H1 (cell line): ENCODE data around the gene YIF1B. TPM values are rescaled to one million over a fixed set of nuclear protein-coding genes. Genes with fewer than 3 reads are reported as not detected.

Experiments used
- CTCF ChIA-PET: fragments of 300-600 bp; sonication (Branson Sonifier 250); formaldehyde crosslinking; loops from one replicate; lab custom pipeline; 2021; ENCODE audit not compliant: partially characterized antibody; lab: Charles Lee
- POLR2A ChIA-PET: fragments of 300-600 bp; sonication (Branson Sonifier 250); formaldehyde crosslinking; loops from one replicate; lab custom pipeline; 2021; ENCODE audit warnings: inconsistent platforms; ENCODE audit not compliant: partially characterized antibody; lab: Charles Lee
- DNase-seq, 2 experiments: peaks; one replicate each; pipeline versions ENCODE4 v3.0.0 to v3.0.0-alpha.2; 2010 to 2022; ENCODE audit warnings: low spot score in 2 of 2, low read depth in 1 of 2, mixed read lengths in 1 of 2
- FAIRE-seq: peaks from 2 replicates; lab custom pipeline; 2011; peaks lifted over from hg19 to GRCh38; lab: Jason Lieb, UNC
- H2AFZ ChIP-seq: 2 replicates; pipeline ENCODE4 v1.8.1; 2012; ENCODE audit warnings: low read length, inconsistent platforms
- H2AK5ac ChIP-seq: 2 replicates; pipeline ENCODE4 v1.6.1; 2013; ENCODE audit warnings: low read depth, low read length
- H2BK120ac ChIP-seq: replicated peaks from 2 replicates; pipeline ENCODE3; 2013; ENCODE audit warnings: low read depth, low read length, inconsistent platforms
- H2BK12ac ChIP-seq: 2 replicates; pipeline ENCODE4 v1.6.1; 2013; ENCODE audit warnings: low read depth, low read length
- H2BK15ac ChIP-seq: 2 replicates; pipeline ENCODE4 v1.6.1; 2013; ENCODE audit warnings: low read length
- H2BK20ac ChIP-seq: 2 replicates; pipeline ENCODE4 v1.6.1; 2013; ENCODE audit warnings: low read length
- H2BK5ac ChIP-seq: 2 replicates; pipeline ENCODE4 v1.6.1; 2013; ENCODE audit warnings: low read depth, low read length
- H3K14ac ChIP-seq: 2 replicates; pipeline ENCODE4 v1.6.1; 2013; ENCODE audit warnings: inconsistent platforms; ENCODE audit not compliant: insufficient read length
- H3K18ac ChIP-seq: 2 replicates; pipeline ENCODE4 v1.6.1; 2013; ENCODE audit warnings: low read length; ENCODE audit errors: extremely low read depth
- H3K23ac ChIP-seq: 2 replicates; pipeline ENCODE4 v1.6.1; 2013; ENCODE audit warnings: inconsistent platforms; ENCODE audit not compliant: insufficient read length
- H3K23me2 ChIP-seq: 2 replicates; pipeline ENCODE4 v1.6.1; 2013; ENCODE audit warnings: low read depth, low read length
- H3K27ac ChIP-seq: 2 replicates; pipeline ENCODE4 v1.6.1; 2011; ENCODE audit warnings: low read depth, low read length, inconsistent platforms
- H3K27me3 ChIP-seq, 4 experiments: replicated peaks in 1 of 4; 1 replicate in 1 of 4; 2 replicates in 3 of 4; pipeline versions ENCODE4 v1.6.1 to v1.8.1; 2011 to 2013; ENCODE audit warnings: low read length in 3 of 4, mild to moderate bottlenecking in 3 of 4, inconsistent platforms in 2 of 4, mixed read lengths in 2 of 4, moderate library complexity in 1 of 4; ENCODE audit not compliant: control insufficient read depth in 3 of 4, insufficient read depth in 3 of 4; ENCODE audit errors: extremely low read depth in 1 of 4
- H3K36me3 ChIP-seq, 4 experiments: 2 replicates each; pipeline versions ENCODE4 v1.6.1 to v1.8.1; 2011 to 2013; ENCODE audit warnings: mild to moderate bottlenecking in 4 of 4, low read length in 3 of 4, moderate library complexity in 2 of 4, control low read depth in 1 of 4, inconsistent platforms in 1 of 4; ENCODE audit not compliant: insufficient read depth in 4 of 4, control insufficient read depth in 2 of 4
- H3K4ac ChIP-seq: replicated peaks from 2 replicates; pipeline ENCODE3; 2013; ENCODE audit warnings: low read length, low read depth, mixed read lengths, inconsistent platforms; ENCODE audit not compliant: insufficient read length
- H3K4me1 ChIP-seq, 4 experiments: replicated peaks in 1 of 4; 1 replicate in 1 of 4; 2 replicates in 3 of 4; pipeline versions ENCODE4 v1.6.1 to v1.8.1; 2011 to 2013; ENCODE audit warnings: low read length in 3 of 4, inconsistent platforms in 2 of 4, mixed read lengths in 1 of 4; ENCODE audit not compliant: insufficient read depth in 4 of 4, control insufficient read depth in 3 of 4
- H3K4me2 ChIP-seq, 2 experiments: 2 replicates each; pipeline versions ENCODE4 v1.6.1 to v1.8.1; 2011 to 2013; ENCODE audit warnings: low read depth in 2 of 2, low read length in 2 of 2, control low read depth in 1 of 2, inconsistent platforms in 1 of 2, mild to moderate bottlenecking in 1 of 2; ENCODE audit not compliant: insufficient read depth in 1 of 2
- H3K4me3 ChIP-seq, 4 experiments: fragments of 200-600, 300-600 bp in 1 of 4; sonication (generic), shearing (Covaris generic), sonication (Bioruptor Twin) in 1 of 4; 2 replicates each; pipeline versions ENCODE4 v1.5.1 to v1.8.1; 2011 to 2016; ENCODE audit warnings: low read length in 4 of 4, low read depth in 3 of 4, control low read depth in 2 of 4, inconsistent platforms in 2 of 4, mild to moderate bottlenecking in 2 of 4, mixed read lengths in 1 of 4, moderate library complexity in 1 of 4; ENCODE audit not compliant: insufficient read depth in 2 of 4; ENCODE audit errors: extremely low read depth in 1 of 4
- H3K56ac ChIP-seq: replicated peaks from 2 replicates; pipeline ENCODE3; 2013; ENCODE audit warnings: low read depth, mild to moderate bottlenecking, mixed read lengths, low read length, inconsistent platforms; ENCODE audit not compliant: insufficient read length
- H3K79me1 ChIP-seq: 2 replicates; pipeline ENCODE4 v1.6.1; 2013; ENCODE audit warnings: low read depth, low read length, control low read depth
- H3K79me2 ChIP-seq, 2 experiments: 2 replicates each; pipeline versions ENCODE4 v1.6.1 to v1.8.1; 2012 to 2013; ENCODE audit warnings: low read length in 2 of 2, mild to moderate bottlenecking in 2 of 2, inconsistent platforms in 1 of 2; ENCODE audit not compliant: insufficient read depth in 2 of 2, control insufficient read depth in 1 of 2
- H3K9ac ChIP-seq, 4 experiments: replicated peaks in 1 of 4; 1 replicate in 1 of 4; 2 replicates in 3 of 4; pipeline versions ENCODE4 v1.6.1 to v1.8.1; 2011 to 2013; ENCODE audit warnings: low read depth in 3 of 4, low read length in 3 of 4, control low read depth in 2 of 4, mild to moderate bottlenecking in 2 of 4, moderate library complexity in 2 of 4, inconsistent platforms in 1 of 4; ENCODE audit errors: extremely low read depth in 1 of 4
- H3K9me3 ChIP-seq, 2 experiments: 2 replicates each; pipeline versions ENCODE4 v1.6.1 to v1.8.1; 2012 to 2013; ENCODE audit warnings: mild to moderate bottlenecking in 2 of 2, moderate library complexity in 2 of 2, control low read depth in 1 of 2, inconsistent platforms in 1 of 2, low read depth in 1 of 2, low read length in 1 of 2, mixed read lengths in 1 of 2; ENCODE audit not compliant: insufficient read depth in 2 of 2
- H4K20me1 ChIP-seq, 2 experiments: replicated peaks in 1 of 2; 2 replicates each; pipeline versions ENCODE3 to v1.8.1; 2011 to 2013; ENCODE audit warnings: inconsistent platforms in 2 of 2, low read length in 2 of 2, mild to moderate bottlenecking in 1 of 2; ENCODE audit not compliant: insufficient read depth in 2 of 2, control insufficient read depth in 1 of 2
- H4K5ac ChIP-seq: 2 replicates; pipeline ENCODE4 v1.6.1; 2013; ENCODE audit warnings: low read length, low read depth, mixed read lengths, inconsistent platforms; ENCODE audit not compliant: insufficient read length
- H4K8ac ChIP-seq: 2 replicates; pipeline ENCODE4 v1.8.0; 2013; ENCODE audit warnings: mild to moderate bottlenecking, moderate library complexity, low read length, inconsistent platforms; ENCODE audit not compliant: insufficient read depth; ENCODE audit errors: extremely low read depth
- H4K91ac ChIP-seq: replicated peaks from 2 replicates; pipeline ENCODE3; 2013; ENCODE audit warnings: low read length, mixed read lengths, inconsistent platforms; ENCODE audit not compliant: insufficient read length
- ATF3 ChIP-seq: IDR thresholded peaks from 2 replicates; pipeline ENCODE4 v1.6.1; 2011; ENCODE audit warnings: low read depth, mild to moderate bottlenecking, low read length; ENCODE audit not compliant: insufficient read depth
- CHD1 ChIP-seq: IDR thresholded peaks from 2 replicates; pipeline ENCODE4 v1.6.1; 2012; ENCODE audit warnings: low read depth, low read length, improper control_type of control experiment
- EZH2 ChIP-seq: fragments of 200-600 bp; sonication (generic); IDR thresholded peaks from 2 replicates; pipeline ENCODE4 v1.7.1; 2012; ENCODE audit warnings: low read depth, mild to moderate bottlenecking, moderate library complexity, low read length, inconsistent platforms; ENCODE audit not compliant: severe bottlenecking
- POLR2AphosphoS5 ChIP-seq: IDR thresholded peaks from 2 replicates; pipeline ENCODE4 v1.6.1; 2011; ENCODE audit warnings: low read depth, low read length
- SIN3A ChIP-seq, 2 experiments: IDR thresholded peaks in 1 of 2; conservative IDR thresholded peaks in 1 of 2; 2 replicates each; pipeline ENCODE4 v1.6.1; 2011 to 2012; ENCODE audit warnings: low read length in 2 of 2, improper control_type of control experiment in 1 of 2, low read depth in 1 of 2, mild to moderate bottlenecking in 1 of 2
- WGBS, 2 experiments: shearing (Covaris generic) in 1 of 2; methylation state at CpG; one replicate each; pipeline versions ENCODE4 v1.1.6 to v1.1.7; 2013 to 2015; ENCODE audit warnings: low lambda C conversion rate in 2 of 2, mixed read lengths in 2 of 2, inconsistent platforms in 1 of 2, low coverage in 1 of 2, missing lambda C conversion rate in 1 of 2; ENCODE audit not compliant: insufficient replicate concordance in 2 of 2, insufficient coverage in 1 of 2, insufficient read length in 1 of 2; ENCODE audit errors: extremely low coverage in 1 of 2, missing lambda C conversion rate in 1 of 2; 5-methylcytosine and 5-hydroxymethylcytosine counted together
- polyA plus RNA-seq, 7 experiments: library from polyadenylated mRNA; depleted of rRNA in 3 of 7; stranded (reverse) in 5 of 7; unstranded in 2 of 7; fragments of >200 nt in 5 of 7; fragments of 200-250 nt in 2 of 7; gene quantifications; 1 replicate in 5 of 7; 2 replicates in 1 of 7; 4 replicates in 1 of 7; pipeline versions ENCODE4 v1.2.1 to v1.2.3, GENCODE V29; 2011 to 2013; ENCODE audit warnings: missing spikeins in 2 of 7, mixed read lengths in 2 of 7
- total RNA-seq: library from RNA; stranded (reverse); fragmentation: NEBNext Ultra II Directional; extraction: Animal tissue kit (Norgen Biotek cat#: 25700); gene quantifications from 2 replicates; pipeline ENCODE4 v1.2.1, GENCODE V29; 2021

Gene YIF1B
- total and polyA plus RNA-seq, 2 of the 8 experiments (the other 6 are each of a cell fraction or from before 2014, with no cell fraction given) = 89.6 to 305 TPM

DNA sequence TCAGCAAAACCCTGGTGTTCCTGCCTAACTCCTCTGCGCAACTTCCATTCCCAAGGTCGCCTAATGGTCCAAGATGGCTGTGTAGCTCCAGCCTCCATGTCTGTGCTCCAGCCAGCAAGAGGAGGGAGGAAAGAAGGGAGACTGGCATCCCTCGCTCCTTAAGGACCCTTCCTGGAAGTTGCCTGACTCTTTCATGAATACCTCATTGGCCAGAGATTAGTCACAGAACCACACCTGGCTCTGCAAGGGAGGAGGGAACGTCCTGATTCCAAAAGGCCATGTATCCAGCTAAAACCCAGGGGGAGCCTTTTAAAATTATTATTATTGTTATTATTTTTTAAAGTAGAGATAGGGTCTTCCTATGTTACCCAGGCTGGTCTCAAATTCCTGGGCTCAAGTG, 8.7 kb upstream of the YIF1B start:
- Histone ChIP-seq H3K36me3 (peaks cover 2 to 8% (median 5%) of the 10 kb centered on the region in 4 experiments; a peak in 5 of 8 replicates), H3K23ac (no peak overlapping the region), H3K9ac (no peak overlapping the region), H2BK5ac (no peak overlapping the region), H3K23me2 (peaks cover 7% of the 10 kb centered on the region; the same call in 1 of the 2 replicates), H3K79me2 (no peaks in the 10 kb centered on the region), H3K14ac (no peak overlapping the region), H4K91ac (no peak overlapping the region), H2BK20ac (no peak overlapping the region), H3K56ac (no peak overlapping the region), H3K18ac (no peak overlapping the region), H2AFZ (no peak overlapping the region), H4K8ac (no peak overlapping the region), H4K20me1 (peaks cover 0 to 6% of the 10 kb centered on the region in 2 experiments), H3K27ac (no peak overlapping the region), H3K4me1 (peaks cover 0 to under 1% (median 0%) of the 10 kb centered on the region in 4 experiments; a peak in 4 of 7 replicates), H3K4ac (no peak overlapping the region), H3K4me2 (no peak overlapping the region), H2BK120ac (no peak overlapping the region), H3K9me3 (no peaks in the 10 kb centered on the region), H3K79me1 (peaks cover 3% of the 10 kb centered on the region; the same call in 1 of the 2 replicates), H2BK15ac (no peak overlapping the region), H3K4me3 (no peak overlapping the region), H2AK5ac (no peak overlapping the region), H3K27me3 (peaks cover 0 to 17% (median 7%) of the 10 kb centered on the region in 4 experiments; a peak in 4 of 7 replicates), H2BK12ac (no peak overlapping the region), H4K5ac (no peak overlapping the region)
- 92% methylated on average over 4 of the region's 4 CpGs; no CpG with 5 or more reads in 1 of the 2 experiments for WGBS, 2 experiments
- ChIA-PET CTCF (no interaction called here), POLR2A (no interaction called here)
- no peak for DNase-seq
- FAIRE-seq = no peak
- no peak for TF ChIP-seq ATF3
- TF ChIP-seq SIN3A (conservative IDR thresholded peaks at IDR 0.05 in 1 of 2, IDR thresholded peaks at IDR 0.05 in 1 of 2; ENCODE audit: low read depth in 1 of 2, low read length in 2 of 2) = no peak
- no peak for TF ChIP-seq EZH2
- no peak for TF ChIP-seq POLR2AphosphoS5
- no peak for TF ChIP-seq CHD1
